ENCODE measurements around the gene NAV3.

The NAV3 gene

GRCh38 chr12:78240827-78241226 is 410.1 kb downstream of the NAV3 start:
- TF ChIP-seq CTCF (IDR thresholded peaks at IDR 0.05; ENCODE audit: low read depth, low read length) (no peak), EZH2phosphoT487 (IDR thresholded peaks at IDR 0.05; ENCODE audit: low read depth) (no peak)
- no peaks in the 10 kb centered on the region for H3K27me3 ChIP-seq (ENCODE audit: low read depth, low read length)
- peaks cover 19% of the 10 kb centered on the region for H3K4me1 ChIP-seq (ENCODE audit: low read length)
- H3K4me2 ChIP-seq (ENCODE audit: low read length): no peak overlapping the region
- H3K9me3 ChIP-seq (ENCODE audit: insufficient read depth, low read length): no peaks in the 10 kb centered on the region
- H3K4me3 ChIP-seq (ENCODE audit: low read length): no peak overlapping the region
- no peak overlapping the region for H3K9ac ChIP-seq (ENCODE audit: low read length)
- no peaks in the 10 kb centered on the region for H3K79me2 ChIP-seq (ENCODE audit: low read length)
- no peak overlapping the region for H2AFZ ChIP-seq (ENCODE audit: low read depth, low read length)
- H4K20me1 ChIP-seq (ENCODE audit: insufficient read depth, low read length): no peaks in the 10 kb centered on the region
- H3K36me3 ChIP-seq (replicated peaks; ENCODE audit: low read depth, low read length): no peaks in the 10 kb centered on the region
- H3K27ac ChIP-seq (ENCODE audit: low read length): no peak overlapping the region

- H3K9me3 ChIP-seq (ENCODE audit: insufficient read depth, low read length): no peaks in the 10 kb centered on the region
- H3K27ac ChIP-seq (ENCODE audit: low read length): no peak overlapping the region
- no peak for TF ChIP-seq CTCF (IDR thresholded peaks at IDR 0.05; ENCODE audit: low read depth, low read length)
- TF ChIP-seq EZH2phosphoT487 (IDR thresholded peaks at IDR 0.05; ENCODE audit: low read depth): no peak
- H4K20me1 ChIP-seq (ENCODE audit: insufficient read depth, low read length): no peaks in the 10 kb centered on the region
- H3K4me1 ChIP-seq (ENCODE audit: low read length): peaks cover 13% of the 10 kb centered on the region
- H3K36me3 ChIP-seq (replicated peaks; ENCODE audit: low read depth, low read length): no peaks in the 10 kb centered on the region
- H3K4me2 ChIP-seq (ENCODE audit: low read length): no peak overlapping the region
- no peak overlapping the region for H3K4me3 ChIP-seq (ENCODE audit: low read length)
- H3K27me3 ChIP-seq (ENCODE audit: low read depth, low read length): no peaks in the 10 kb centered on the region
- H3K79me2 ChIP-seq (ENCODE audit: low read length): no peaks in the 10 kb centered on the region
- H3K9ac ChIP-seq (ENCODE audit: low read length): no peak overlapping the region
- H2AFZ ChIP-seq (ENCODE audit: low read depth, low read length): no peak overlapping the region
Measured at GRCh38 chr12:78241446-78241845, 410.8 kb downstream of the NAV3 start.

- no peaks in the 10 kb centered on the region for H3K9me3 ChIP-seq (ENCODE audit: insufficient read depth, low read length)
- H3K27me3 ChIP-seq (ENCODE audit: low read depth, low read length): no peaks in the 10 kb centered on the region
- no peaks in the 10 kb centered on the region for H4K20me1 ChIP-seq (ENCODE audit: insufficient read depth, low read length)
- H3K9ac ChIP-seq (ENCODE audit: low read length): no peak overlapping the region
- no peak overlapping the region for H2AFZ ChIP-seq (ENCODE audit: low read depth, low read length)
- no peak overlapping the region for H3K4me3 ChIP-seq (ENCODE audit: low read length)
- no peak for TF ChIP-seq CTCF (IDR thresholded peaks at IDR 0.05; ENCODE audit: low read depth, low read length)
- no peaks in the 10 kb centered on the region for H3K36me3 ChIP-seq (replicated peaks; ENCODE audit: low read depth, low read length)
- no peak overlapping the region for H3K4me2 ChIP-seq (ENCODE audit: low read length)
- no peak overlapping the region for H3K27ac ChIP-seq (ENCODE audit: low read length)
- peaks cover 9% of the 10 kb centered on the region for H3K4me1 ChIP-seq (ENCODE audit: low read length)
- no peaks in the 10 kb centered on the region for H3K79me2 ChIP-seq (ENCODE audit: low read length)
Measured at GRCh38 chr12:78244916-78245507, 414.3 kb downstream of the NAV3 start.

GRCh38 chr12:78248321-78248720 is 417.6 kb downstream of the NAV3 start:
- Histone ChIP-seq H3K4me2 (ENCODE audit: low read length) (no peak overlapping the region; the same call in 1 of the 2 replicates), H3K27me3 (ENCODE audit: low read depth, low read length) (no peaks in the 10 kb centered on the region), H3K79me2 (ENCODE audit: low read length) (no peaks in the 10 kb centered on the region), H3K27ac (ENCODE audit: low read length) (no peak overlapping the region), H4K20me1 (ENCODE audit: insufficient read depth, low read length) (no peaks in the 10 kb centered on the region), H3K36me3 (replicated peaks; ENCODE audit: low read depth, low read length) (no peaks in the 10 kb centered on the region), H3K4me3 (ENCODE audit: low read length) (no peak overlapping the region), H3K4me1 (ENCODE audit: low read length) (peaks cover 9% of the 10 kb centered on the region), H2AFZ (ENCODE audit: low read depth, low read length) (no peak overlapping the region), H3K9me3 (ENCODE audit: insufficient read depth, low read length) (no peaks in the 10 kb centered on the region), H3K9ac (ENCODE audit: low read length) (no peak overlapping the region)
- no peak for TF ChIP-seq EZH2phosphoT487 (IDR thresholded peaks at IDR 0.05; ENCODE audit: low read depth)
- no peak for TF ChIP-seq CTCF (IDR thresholded peaks at IDR 0.05; ENCODE audit: low read depth, low read length)

Measured in OCI-LY3 (cell line).